CD4-positive, alpha-beta memory T cell (primary cell): ENCODE results near the gene RBM19. TPM values are rescaled to one million over a fixed set of nuclear protein-coding genes. Genes with fewer than 3 reads are reported as not detected.
A peak's percentile ranks its signal among the peaks of the same experiment; 100 is the strongest.

Source experiments
- CTCF ChIA-PET: fragments of 350-600 bp; sonication (Branson Sonifier 250); formaldehyde crosslinking; loops from one replicate; lab custom pipeline; 2021; ENCODE audit warnings: inconsistent platforms; ENCODE audit not compliant: partially characterized antibody; lab: Charles Lee
- POLR2A ChIA-PET: fragments of 350-600 bp; sonication (Branson Sonifier 250); formaldehyde crosslinking; loops from one replicate; lab custom pipeline; 2021; ENCODE audit not compliant: partially characterized antibody; lab: Charles Lee
- DNase-seq, 5 donors: peaks; one replicate each; pipeline versions ENCODE4 v3.0.0 to v3.0.0-alpha.2; 2020 to 2022; ENCODE audit warnings: mixed read lengths in 1 of 5
- H3K27ac ChIP-seq: one replicate; pipeline ENCODE4 v1.7.0; 2013; ENCODE audit warnings: low read depth, low read length
- H3K27me3 ChIP-seq: 2 replicates; pipeline ENCODE4 v1.7.0; 2013; ENCODE audit warnings: mild to moderate bottlenecking, low read length, moderate library complexity; ENCODE audit not compliant: insufficient read depth
- H3K36me3 ChIP-seq: 2 replicates; pipeline ENCODE4 v1.7.0; 2013; ENCODE audit warnings: mild to moderate bottlenecking, low read length, moderate library complexity; ENCODE audit not compliant: insufficient read depth
- H3K4me1 ChIP-seq: 2 replicates; pipeline ENCODE4 v1.7.0; 2013; ENCODE audit warnings: mild to moderate bottlenecking, low read length, moderate library complexity; ENCODE audit not compliant: insufficient read depth
- H3K4me3 ChIP-seq, 2 donors: one replicate each; pipeline ENCODE4 v1.7.0; 2013; ENCODE audit warnings: low read length in 2 of 2, mild to moderate bottlenecking in 1 of 2
- H3K9me3 ChIP-seq, 2 donors: one replicate each; pipeline ENCODE4 v1.7.0; 2013; ENCODE audit warnings: low read length in 2 of 2, control low read depth in 1 of 2; ENCODE audit not compliant: control insufficient read depth in 1 of 2
- H3K27ac Mint-ChIP-seq, 7 donors: one replicate each; pipeline ENCODE4 v1.8.0; 2020 to 2021; ENCODE audit warnings: mixed read lengths in 7 of 7, mild to moderate bottlenecking in 6 of 7, inconsistent platforms in 3 of 7, moderate library complexity in 3 of 7
- H3K27me3 Mint-ChIP-seq, 2 donors: one replicate each; pipeline ENCODE4 v1.8.0; 2020 to 2021; ENCODE audit warnings: mixed read lengths in 2 of 2
- H3K36me3 Mint-ChIP-seq, 2 donors: one replicate each; pipeline ENCODE4 v1.8.0; 2020 to 2021; ENCODE audit warnings: mixed read lengths in 2 of 2, inconsistent platforms in 1 of 2, mild to moderate bottlenecking in 1 of 2
- H3K4me1 Mint-ChIP-seq, 4 donors: one replicate each; pipeline ENCODE4 v1.8.0; 2020 to 2021; ENCODE audit warnings: mixed read lengths in 4 of 4, mild to moderate bottlenecking in 1 of 4
- H3K4me3 Mint-ChIP-seq, 8 donors: one replicate each; pipeline ENCODE4 v1.8.0; 2020 to 2021; ENCODE audit warnings: mixed read lengths in 8 of 8, mild to moderate bottlenecking in 7 of 8, moderate library complexity in 6 of 8, inconsistent platforms in 3 of 8
- H3K9me3 Mint-ChIP-seq, 8 donors: one replicate each; pipeline ENCODE4 v1.8.0; 2020 to 2021; ENCODE audit warnings: mixed read lengths in 8 of 8, mild to moderate bottlenecking in 5 of 8, inconsistent platforms in 3 of 8, moderate library complexity in 1 of 8
- intact Hi-C: fragments of 100-400 bp; cut with micrococcal nuclease; formaldehyde crosslinking; loops from one replicate; pipeline ENCODE4 v1.15.1; 2023
- polyA plus RNA-seq, 2 donors: library from polyadenylated mRNA; unstranded; fragments of 300-500 nt; fragmentation: Illumina TruSeq; gene quantifications; one replicate each; pipeline ENCODE4 v1.2.3, GENCODE V29; 2021
- total RNA-seq, 2 experiments: library from RNA; stranded (reverse); gene quantifications; one replicate each; pipeline ENCODE4 v1.2.3, GENCODE V29; 2021

Gene RBM19
- total and polyA plus RNA-seq, 4 experiments from 2014 or later = 2.9 to 78.4 (median 42.4) TPM

- H3K4me1 ChIP-seq = no peaks in the 10 kb centered on the region
- Mint-ChIP-seq H3K27ac (no peak overlapping the region), H3K36me3 (peaks cover 67 to 78% of the 10 kb centered on the region in 2 donors), H3K27me3 (no peaks in the 10 kb centered on the region), H3K4me1 (peaks cover 0 to 7% (median 2%) of the 10 kb centered on the region in 4 donors), H3K4me3 (no peak overlapping the region), H3K9me3 (no peaks in the 10 kb centered on the region)
- H3K27ac ChIP-seq = no peak overlapping the region
- H3K27me3 ChIP-seq = no peaks in the 10 kb centered on the region
- H3K36me3 ChIP-seq = peaks cover 51% of the 10 kb centered on the region
- intact Hi-C loops = no loop called here
- CTCF ChIA-PET = no interaction called here
- POLR2A ChIA-PET = no interaction called here
- H3K9me3 ChIP-seq = no peaks in the 10 kb centered on the region
- H3K4me3 ChIP-seq = no peak overlapping the region
- no peak for DNase-seq
These were observed 31.2 kb downstream of the RBM19 start for GRCh38 chr12:113934946-113935345.

DNA sequence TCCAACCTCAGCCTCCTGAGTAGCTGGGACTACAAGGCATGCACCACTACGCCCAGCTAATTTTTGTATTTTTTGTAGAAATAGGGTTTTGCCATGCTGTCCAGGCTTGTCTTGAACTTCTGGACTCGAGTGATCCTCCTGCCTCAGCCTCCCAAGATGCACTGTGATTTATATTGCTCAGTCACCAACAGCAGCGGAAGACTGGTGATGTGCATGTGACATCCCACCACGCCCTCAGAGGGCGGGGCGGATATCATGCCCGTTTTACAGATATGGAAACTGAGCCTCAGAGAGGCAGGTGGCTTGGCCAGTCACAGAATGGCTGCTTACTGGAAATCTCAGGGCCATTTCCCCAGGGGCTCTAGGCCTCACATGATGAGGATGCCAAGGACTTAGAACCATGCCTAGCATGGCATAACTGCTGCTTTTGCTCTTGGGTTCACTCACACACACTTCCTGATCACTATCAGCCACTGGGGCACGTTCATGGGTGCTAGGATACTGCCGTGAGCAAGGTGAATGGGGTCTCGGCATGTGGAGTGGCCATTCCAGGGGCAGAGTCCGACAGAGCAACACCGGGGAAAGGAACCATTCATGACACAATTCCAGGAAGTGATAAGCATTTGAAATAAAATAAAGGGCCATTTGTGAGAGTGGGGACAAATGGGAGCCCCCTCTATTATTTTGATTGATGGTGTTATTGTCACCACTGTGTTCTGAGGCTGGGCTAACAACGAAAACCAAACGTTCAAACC is 31.9 kb downstream of the RBM19 start:
- intact Hi-C loops = no loop called here

GRCh38 chr12:113933201-113933786 is 32.8 kb downstream of the RBM19 start:
- no peaks in the 10 kb centered on the region for H3K27me3 Mint-ChIP-seq
- Histone ChIP-seq H3K27me3 (no peaks in the 10 kb centered on the region), H3K4me1 (no peaks in the 10 kb centered on the region), H3K4me3 (no peak overlapping the region), H3K9me3 (no peaks in the 10 kb centered on the region), H3K36me3 (peaks cover 54% of the 10 kb centered on the region), H3K27ac (no peak overlapping the region)
- H3K27ac Mint-ChIP-seq = no peak overlapping the region
- peaks cover 0 to 7% (median 6%) of the 10 kb centered on the region in 4 donors for H3K4me1 Mint-ChIP-seq
- H3K4me3 Mint-ChIP-seq = no peak overlapping the region
- H3K9me3 Mint-ChIP-seq = no peaks in the 10 kb centered on the region
- ChIA-PET POLR2A (no interaction called here), CTCF (no interaction called here)
- intact Hi-C loops = no loop called here
- H3K36me3 Mint-ChIP-seq = peaks cover 69 to 79% of the 10 kb centered on the region in 2 donors
- no peak for DNase-seq

More for the DNA sequence above, 31.9 kb downstream of the RBM19 start:
- Mint-ChIP-seq H3K9me3 (no peaks in the 10 kb centered on the region), H3K4me3 (no peak overlapping the region), H3K36me3 (peaks cover 66 to 79% of the 10 kb centered on the region in 2 donors), H3K27me3 (no peaks in the 10 kb centered on the region), H3K4me1 (peaks cover 0 to 7% (median 4%) of the 10 kb centered on the region in 4 donors), H3K27ac (no peak overlapping the region)
- no peak for DNase-seq
- H3K27me3 ChIP-seq = no peaks in the 10 kb centered on the region
- no peak overlapping the region for H3K4me3 ChIP-seq
- POLR2A ChIA-PET = no interaction called here
- H3K4me1 ChIP-seq = no peaks in the 10 kb centered on the region
- H3K9me3 ChIP-seq = no peaks in the 10 kb centered on the region
- CTCF ChIA-PET = no interaction called here
- H3K27ac ChIP-seq = no peak overlapping the region
- peaks cover 56% of the 10 kb centered on the region for H3K36me3 ChIP-seq

GRCh38 chr12:113932381-113933196 is 33.5 kb downstream of the RBM19 start:
- POLR2A ChIA-PET = no interaction called here
- Histone ChIP-seq H3K4me1 (no peaks in the 10 kb centered on the region), H3K27me3 (no peaks in the 10 kb centered on the region), H3K27ac (no peak overlapping the region), H3K4me3 (no peak overlapping the region), H3K36me3 (peaks cover 47% of the 10 kb centered on the region), H3K9me3 (no peaks in the 10 kb centered on the region)
- intact Hi-C loops = no loop called here
- Mint-ChIP-seq H3K27ac (peak overlapping the region in 1 of 7 donors; percentile 29), H3K9me3 (no peaks in the 10 kb centered on the region), H3K4me1 (peaks cover 0 to 7% (median 6%) of the 10 kb centered on the region in 4 donors), H3K36me3 (peaks cover 66 to 75% of the 10 kb centered on the region in 2 donors), H3K4me3 (no peak overlapping the region), H3K27me3 (no peaks in the 10 kb centered on the region)
- CTCF ChIA-PET = no interaction called here
- DNase-seq = no peak

GRCh38 chr12:113931517-113931916 is 34.6 kb downstream of the RBM19 start:
- ChIA-PET POLR2A (no interaction called here), CTCF (no interaction called here)
- intact Hi-C loops = no loop called here
- H3K27me3 Mint-ChIP-seq = no peaks in the 10 kb centered on the region
- Histone ChIP-seq H3K4me3 (no peak overlapping the region), H3K36me3 (peaks cover 47% of the 10 kb centered on the region), H3K27ac (no peak overlapping the region), H3K27me3 (no peaks in the 10 kb centered on the region), H3K9me3 (no peaks in the 10 kb centered on the region), H3K4me1 (no peaks in the 10 kb centered on the region)
- peaks cover 67 to 80% of the 10 kb centered on the region in 2 donors for H3K36me3 Mint-ChIP-seq
- peak overlapping the region in 1 of 7 donors; percentile 25 for H3K27ac Mint-ChIP-seq
- no peaks in the 10 kb centered on the region for H3K9me3 Mint-ChIP-seq
- no peak for DNase-seq
- peaks cover 0 to 7% (median 6%) of the 10 kb centered on the region in 4 donors for H3K4me1 Mint-ChIP-seq
- no peak overlapping the region for H3K4me3 Mint-ChIP-seq

DNA sequence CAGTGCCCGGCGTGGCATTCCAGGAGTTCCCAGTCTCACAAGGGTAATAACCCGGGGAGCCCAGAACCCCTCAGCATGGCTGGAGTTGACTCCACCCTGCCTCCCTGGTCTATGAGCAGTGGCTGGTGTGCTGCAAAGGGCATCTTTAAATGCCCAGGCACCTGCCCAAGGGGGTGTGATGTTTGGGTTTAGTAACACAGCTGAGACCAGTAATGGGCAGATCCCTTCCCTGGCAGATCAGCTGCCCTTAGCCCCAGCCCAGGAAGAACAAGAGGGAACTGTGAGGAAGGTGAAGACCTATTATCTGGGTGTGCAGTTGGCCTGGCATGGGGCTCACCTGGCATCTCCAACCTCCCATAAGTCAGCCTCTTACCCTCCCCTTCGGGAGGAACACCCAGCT is 35.9 kb downstream of the RBM19 start:
- no peak overlapping the region for H3K4me3 ChIP-seq

More for the DNA sequence above, 35.9 kb downstream of the RBM19 start:
- H3K4me1 Mint-ChIP-seq = peaks cover 0 to 7% (median 6%) of the 10 kb centered on the region in 4 donors
- ChIA-PET POLR2A (no interaction called here), CTCF (no interaction called here)
- Histone ChIP-seq H3K9me3 (no peaks in the 10 kb centered on the region), H3K27me3 (no peaks in the 10 kb centered on the region), H3K4me1 (no peaks in the 10 kb centered on the region), H3K36me3 (peaks cover 56% of the 10 kb centered on the region), H3K27ac (no peak overlapping the region)
- H3K27ac Mint-ChIP-seq = peak overlapping the region in 2 of 7 donors; percentile 68 to 77
- intact Hi-C loops = no loop called here
- no peak for DNase-seq
- no peak overlapping the region for H3K4me3 Mint-ChIP-seq
- no peaks in the 10 kb centered on the region for H3K27me3 Mint-ChIP-seq
- peaks cover 70 to 82% of the 10 kb centered on the region in 2 donors for H3K36me3 Mint-ChIP-seq
- H3K9me3 Mint-ChIP-seq = no peaks in the 10 kb centered on the region
